ENCODE data around the gene SYNGAP1. TPM values are rescaled to one million over a fixed set of nuclear protein-coding genes. Genes with fewer than 3 reads are reported as not detected.

Gene SYNGAP1
- polyA plus RNA-seq, 2 of the 4 experiments (the other 2 are of a cell fraction): 2.2 to 10.8 TPM

DNA sequence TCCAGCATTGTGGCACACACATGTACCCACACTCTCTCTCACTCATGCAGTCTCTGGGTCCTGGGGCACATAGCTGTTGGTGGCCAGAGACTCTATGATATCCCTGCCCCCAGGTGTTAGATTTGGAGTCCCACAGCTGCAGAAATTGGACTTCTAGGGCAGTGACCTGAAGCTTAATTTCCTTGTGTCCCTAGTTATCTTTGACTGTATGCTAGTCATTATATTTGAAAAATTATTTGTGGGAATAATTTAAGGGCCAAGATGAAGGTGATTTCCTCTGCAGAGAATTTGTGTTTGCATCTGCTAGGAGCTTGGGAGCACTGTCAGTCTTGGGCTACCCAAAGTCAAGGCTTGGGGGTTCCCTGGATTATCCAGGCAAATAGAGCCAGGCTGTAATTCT lies 84.6 kb downstream of the SYNGAP1 start:
- Histone ChIP-seq H3K4me3 (no peak overlapping the region), H3K4me2 (no peak overlapping the region), H3K9me3 (no peaks in the 10 kb centered on the region), H3K4me1 (no peaks in the 10 kb centered on the region), H3K27ac (no peak overlapping the region)
- CTCF ChIA-PET: interaction anchor here (0.9 kb wide), 1 partner anchor 26 kb away, joined by 3 read pairs; no protein-coding TSS in a partner anchor
- TF ChIP-seq, protein P1, sequence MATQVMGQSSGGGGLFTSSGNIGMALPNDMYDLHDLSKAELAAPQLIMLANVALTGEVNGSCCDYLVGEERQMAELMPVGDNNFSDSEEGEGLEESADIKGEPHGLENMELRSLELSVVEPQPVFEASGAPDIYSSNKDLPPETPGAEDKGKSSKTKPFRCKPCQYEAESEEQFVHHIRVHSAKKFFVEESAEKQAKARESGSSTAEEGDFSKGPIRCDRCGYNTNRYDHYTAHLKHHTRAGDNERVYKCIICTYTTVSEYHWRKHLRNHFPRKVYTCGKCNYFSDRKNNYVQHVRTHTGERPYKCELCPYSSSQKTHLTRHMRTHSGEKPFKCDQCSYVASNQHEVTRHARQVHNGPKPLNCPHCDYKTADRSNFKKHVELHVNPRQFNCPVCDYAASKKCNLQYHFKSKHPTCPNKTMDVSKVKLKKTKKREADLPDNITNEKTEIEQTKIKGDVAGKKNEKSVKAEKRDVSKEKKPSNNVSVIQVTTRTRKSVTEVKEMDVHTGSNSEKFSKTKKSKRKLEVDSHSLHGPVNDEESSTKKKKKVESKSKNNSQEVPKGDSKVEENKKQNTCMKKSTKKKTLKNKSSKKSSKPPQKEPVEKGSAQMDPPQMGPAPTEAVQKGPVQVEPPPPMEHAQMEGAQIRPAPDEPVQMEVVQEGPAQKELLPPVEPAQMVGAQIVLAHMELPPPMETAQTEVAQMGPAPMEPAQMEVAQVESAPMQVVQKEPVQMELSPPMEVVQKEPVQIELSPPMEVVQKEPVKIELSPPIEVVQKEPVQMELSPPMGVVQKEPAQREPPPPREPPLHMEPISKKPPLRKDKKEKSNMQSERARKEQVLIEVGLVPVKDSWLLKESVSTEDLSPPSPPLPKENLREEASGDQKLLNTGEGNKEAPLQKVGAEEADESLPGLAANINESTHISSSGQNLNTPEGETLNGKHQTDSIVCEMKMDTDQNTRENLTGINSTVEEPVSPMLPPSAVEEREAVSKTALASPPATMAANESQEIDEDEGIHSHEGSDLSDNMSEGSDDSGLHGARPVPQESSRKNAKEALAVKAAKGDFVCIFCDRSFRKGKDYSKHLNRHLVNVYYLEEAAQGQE (IDR thresholded peaks at IDR 0.05): no peak
- TF ChIP-seq HOXB5 (CRISPR knock-in tag; IDR thresholded peaks at IDR 0.05) (no peak), KDM5A (IDR thresholded peaks at IDR 0.05) (no peak), FOSB (CRISPR knock-in tag; IDR thresholded peaks at IDR 0.05) (no peak), NR3C1 (IDR thresholded peaks at IDR 0.05) (no peak), PHF8 (IDR thresholded peaks at IDR 0.05; ENCODE audit: borderline replicate concordance, low read depth) (no peak)
- no peak for FAIRE-seq
- no peak for DNase-seq (ENCODE audit: low read depth in 1 of 2, low spot score in 1 of 2)
- POLR2A ChIA-PET: no interaction called here
- ATAC-seq: no peak

Small RNA genes lying within 50 kb of the gene (small RNA-seq; reads per million reads assigned to genes)
- 0 reads per million in 6 experiments for gene RPL35AP4
- gene ZBTB9: 0 reads per million in 6 experiments

Other genes starting within 250 kb of the SYNGAP1 start
- 0.66 and 0.73 TPM in 2 replicates for gene COL11A2, start 227.6 kb upstream of the SYNGAP1 start, polyA plus RNA-seq (2011; rRNA removed)
- 0.93 to 1.3 TPM (median 1.1 TPM) in 3 replicates for gene COL11A2, start 227.6 kb upstream of the SYNGAP1 start, polyA plus RNA-seq (2017; fragmentation: RNase III; extraction: RNeasy Plus Mini Kit Qiagen cat#74134 plus additional on column Dnase treatment)
- 15.6 and 21.1 TPM in 2 replicates for gene RXRB, start 219.4 kb upstream of the SYNGAP1 start, polyA plus RNA-seq (2011; rRNA removed)
- gene RXRB, start 219.4 kb upstream of the SYNGAP1 start, polyA plus RNA-seq (2017; fragmentation: RNase III; extraction: RNeasy Plus Mini Kit Qiagen cat#74134 plus additional on column Dnase treatment): 19.1 to 21.3 TPM (median 20.3 TPM) in 3 replicates
- gene SLC39A7, start 219.2 kb upstream of the SYNGAP1 start, polyA plus RNA-seq (2011; rRNA removed): 59.0 and 66.5 TPM in 2 replicates
- gene SLC39A7, start 219.2 kb upstream of the SYNGAP1 start, polyA plus RNA-seq (2017; fragmentation: RNase III; extraction: RNeasy Plus Mini Kit Qiagen cat#74134 plus additional on column Dnase treatment): 104 to 125 TPM (median 122 TPM) in 3 replicates
- gene HSD17B8, start 215.4 kb upstream of the SYNGAP1 start, polyA plus RNA-seq (2011; rRNA removed): 15.9 and 16.5 TPM in 2 replicates
- 9.3 to 9.6 TPM (median 9.5 TPM) in 3 replicates for gene HSD17B8, start 215.4 kb upstream of the SYNGAP1 start, polyA plus RNA-seq (2017; fragmentation: RNase III; extraction: RNeasy Plus Mini Kit Qiagen cat#74134 plus additional on column Dnase treatment)
- gene RING1, start 211.6 kb upstream of the SYNGAP1 start, polyA plus RNA-seq (2011; rRNA removed): 12.7 and 14.6 TPM in 2 replicates
- 31.4 to 39.0 TPM (median 35.0 TPM) in 3 replicates for gene RING1, start 211.6 kb upstream of the SYNGAP1 start, polyA plus RNA-seq (2017; fragmentation: RNase III; extraction: RNeasy Plus Mini Kit Qiagen cat#74134 plus additional on column Dnase treatment)
- gene VPS52, start 148.2 kb upstream of the SYNGAP1 start, polyA plus RNA-seq (2011; rRNA removed): 38.9 and 44.3 TPM in 2 replicates
- 22.8 to 28.0 TPM (median 22.8 TPM) in 3 replicates for gene VPS52, start 148.2 kb upstream of the SYNGAP1 start, polyA plus RNA-seq (2017; fragmentation: RNase III; extraction: RNeasy Plus Mini Kit Qiagen cat#74134 plus additional on column Dnase treatment)
- gene RPS18, start 148.0 kb upstream of the SYNGAP1 start, polyA plus RNA-seq (2011; rRNA removed): 3,426 and 3,692 TPM in 2 replicates
- 3,611 to 3,881 TPM (median 3,639 TPM) in 3 replicates for gene RPS18, start 148.0 kb upstream of the SYNGAP1 start, polyA plus RNA-seq (2017; fragmentation: RNase III; extraction: RNeasy Plus Mini Kit Qiagen cat#74134 plus additional on column Dnase treatment)
- 0.54 and 0.74 TPM in 2 replicates for gene B3GALT4, start 142.9 kb upstream of the SYNGAP1 start, polyA plus RNA-seq (2011; rRNA removed)
- 0.24 to 0.41 TPM (median 0.27 TPM) in 3 replicates for gene B3GALT4, start 142.9 kb upstream of the SYNGAP1 start, polyA plus RNA-seq (2017; fragmentation: RNase III; extraction: RNeasy Plus Mini Kit Qiagen cat#74134 plus additional on column Dnase treatment)
- gene WDR46, start 130.8 kb upstream of the SYNGAP1 start, polyA plus RNA-seq (2011; rRNA removed): 35.1 TPM in 2 replicates
- gene WDR46, start 130.8 kb upstream of the SYNGAP1 start, polyA plus RNA-seq (2017; fragmentation: RNase III; extraction: RNeasy Plus Mini Kit Qiagen cat#74134 plus additional on column Dnase treatment): 88.4 to 91.2 TPM (median 89.6 TPM) in 3 replicates
- 61.2 and 84.6 TPM in 2 replicates for gene PFDN6, start 130.5 kb upstream of the SYNGAP1 start, polyA plus RNA-seq (2011; rRNA removed)
- gene PFDN6, start 130.5 kb upstream of the SYNGAP1 start, polyA plus RNA-seq (2017; fragmentation: RNase III; extraction: RNeasy Plus Mini Kit Qiagen cat#74134 plus additional on column Dnase treatment): 117 to 138 TPM (median 120 TPM) in 3 replicates
- 11.6 and 12.9 TPM in 2 replicates for gene RGL2, start 121.1 kb upstream of the SYNGAP1 start, polyA plus RNA-seq (2011; rRNA removed)
- 9.6 to 13.9 TPM (median 12.9 TPM) in 3 replicates for gene RGL2, start 121.1 kb upstream of the SYNGAP1 start, polyA plus RNA-seq (2017; fragmentation: RNase III; extraction: RNeasy Plus Mini Kit Qiagen cat#74134 plus additional on column Dnase treatment)
- gene TAPBP, start 106.0 kb upstream of the SYNGAP1 start, polyA plus RNA-seq (2011; rRNA removed): 16.8 and 17.1 TPM in 2 replicates
- 32.2 to 40.0 TPM (median 37.5 TPM) in 3 replicates for gene TAPBP, start 106.0 kb upstream of the SYNGAP1 start, polyA plus RNA-seq (2017; fragmentation: RNase III; extraction: RNeasy Plus Mini Kit Qiagen cat#74134 plus additional on column Dnase treatment)
- gene ZBTB22, start 102.3 kb upstream of the SYNGAP1 start, polyA plus RNA-seq (2011; rRNA removed): 3.2 and 4.2 TPM in 2 replicates
- 5.1 to 8.4 TPM (median 8.3 TPM) in 3 replicates for gene ZBTB22, start 102.3 kb upstream of the SYNGAP1 start, polyA plus RNA-seq (2017; fragmentation: RNase III; extraction: RNeasy Plus Mini Kit Qiagen cat#74134 plus additional on column Dnase treatment)
- 20.3 and 24.4 TPM in 2 replicates for gene DAXX, start 97.1 kb upstream of the SYNGAP1 start, polyA plus RNA-seq (2011; rRNA removed)
- 34.5 to 45.8 TPM (median 41.3 TPM) in 3 replicates for gene DAXX, start 97.1 kb upstream of the SYNGAP1 start, polyA plus RNA-seq (2017; fragmentation: RNase III; extraction: RNeasy Plus Mini Kit Qiagen cat#74134 plus additional on column Dnase treatment)
- gene KIFC1, start 28.2 kb upstream of the SYNGAP1 start, polyA plus RNA-seq (2011; rRNA removed): 23.0 and 23.9 TPM in 2 replicates
- 29.1 to 33.7 TPM (median 30.5 TPM) in 3 replicates for gene KIFC1, start 28.2 kb upstream of the SYNGAP1 start, polyA plus RNA-seq (2017; fragmentation: RNase III; extraction: RNeasy Plus Mini Kit Qiagen cat#74134 plus additional on column Dnase treatment)
- 14.0 and 21.2 TPM in 2 replicates for gene PHF1, start 9.1 kb upstream of the SYNGAP1 start, polyA plus RNA-seq (2011; rRNA removed)
- gene PHF1, start 9.1 kb upstream of the SYNGAP1 start, polyA plus RNA-seq (2017; fragmentation: RNase III; extraction: RNeasy Plus Mini Kit Qiagen cat#74134 plus additional on column Dnase treatment): 16.6 to 21.6 TPM (median 21.4 TPM) in 3 replicates
- gene CUTA, start 2.0 kb upstream of the SYNGAP1 start, polyA plus RNA-seq (2011; rRNA removed): 98.9 and 106 TPM in 2 replicates
- 171 to 175 TPM (median 172 TPM) in 3 replicates for gene CUTA, start 2.0 kb upstream of the SYNGAP1 start, polyA plus RNA-seq (2017; fragmentation: RNase III; extraction: RNeasy Plus Mini Kit Qiagen cat#74134 plus additional on column Dnase treatment)
- gene ZBTB9, start 34.5 kb downstream of the SYNGAP1 start, polyA plus RNA-seq (2011; rRNA removed): 6.9 and 9.5 TPM in 2 replicates
- gene ZBTB9, start 34.5 kb downstream of the SYNGAP1 start, polyA plus RNA-seq (2017; fragmentation: RNase III; extraction: RNeasy Plus Mini Kit Qiagen cat#74134 plus additional on column Dnase treatment): 9.1 to 9.9 TPM (median 9.5 TPM) in 3 replicates
- 11.9 and 12.6 TPM in 2 replicates for gene BAK1, start 160.2 kb downstream of the SYNGAP1 start, polyA plus RNA-seq (2011; rRNA removed)
- 16.9 to 19.0 TPM (median 18.8 TPM) in 3 replicates for gene BAK1, start 160.2 kb downstream of the SYNGAP1 start, polyA plus RNA-seq (2017; fragmentation: RNase III; extraction: RNeasy Plus Mini Kit Qiagen cat#74134 plus additional on column Dnase treatment)
- gene ITPR3, start 201.3 kb downstream of the SYNGAP1 start, polyA plus RNA-seq (2011; rRNA removed): 17.6 and 19.1 TPM in 2 replicates
- 19.0 to 20.8 TPM (median 20.7 TPM) in 3 replicates for gene ITPR3, start 201.3 kb downstream of the SYNGAP1 start, polyA plus RNA-seq (2017; fragmentation: RNase III; extraction: RNeasy Plus Mini Kit Qiagen cat#74134 plus additional on column Dnase treatment)